SK-N-DZ (cell line): ENCODE data around the gene BCL11A. TPM values are rescaled to one million over a fixed set of nuclear protein-coding genes. Genes with fewer than 3 reads are reported as not detected.

Experiments used
- DNase-seq: peaks from one replicate; pipeline ENCODE4 v3.0.0-alpha.2; 2015; ENCODE audit warnings: low spot score
- polyA plus RNA-seq, 2 experiments: library from polyadenylated mRNA; depleted of rRNA; stranded (reverse); fragments of >200 nt; gene quantifications; 2 replicates each; pipeline ENCODE4 v1.2.3, GENCODE V29; 2014

Gene BCL11A
- polyA plus RNA-seq (2014; cell fraction: cytosol; rRNA removed), result 12.0 and 17.2 TPM in 2 replicates
- 20.7 and 24.1 TPM in 2 replicates for polyA plus RNA-seq (2014; cell fraction: nucleus; rRNA removed)

GRCh38 chr2:60553495-60554073, at the start of gene BCL11A:
BCL11A (minus strand) TSS chr2:60553654; CDS start chr2:60553270, 384 bp downstream.
- DNase-seq, result peak; percentile 98

GRCh38 chr2:60602828-60603532, 49.5 kb upstream of the BCL11A start:
- DNase-seq, result no peak

GRCh38 chr2:60602388-60602787, 48.9 kb upstream of the BCL11A start:
- no peak for DNase-seq

- no peak for DNase-seq
These were observed 44.8 kb upstream of the BCL11A start for GRCh38 chr2:60598271-60598670.

GRCh38 chr2:60597346-60597745, 43.9 kb upstream of the BCL11A start:
- no peak for DNase-seq

GRCh38 chr2:60596411-60596810, 43.0 kb upstream of the BCL11A start:
- DNase-seq, result no peak

- DNase-seq, result no peak
These were observed 42.5 kb upstream of the BCL11A start for GRCh38 chr2:60595953-60596352.

- no peak for DNase-seq
These were observed 35.6 kb upstream of the BCL11A start for GRCh38 chr2:60589104-60589503.

GRCh38 chr2:60586081-60586480, 32.6 kb upstream of the BCL11A start:
- no peak for DNase-seq

GRCh38 chr2:60585276-60585675, 31.8 kb upstream of the BCL11A start:
- DNase-seq, result no peak

- no peak for DNase-seq
These were observed 30.1 kb upstream of the BCL11A start for GRCh38 chr2:60583604-60584003.

GRCh38 chr2:60581433-60582282, 28.2 kb upstream of the BCL11A start:
- peak; percentile 60 for DNase-seq

- no peak for DNase-seq
These were observed 24.3 kb upstream of the BCL11A start for GRCh38 chr2:60577682-60578283.

- DNase-seq, result no peak
These were observed 19.8 kb upstream of the BCL11A start for GRCh38 chr2:60573251-60573650.

GRCh38 chr2:60570251-60570650, 16.8 kb upstream of the BCL11A start:
- no peak for DNase-seq

- no peak for DNase-seq
These were observed 16.2 kb upstream of the BCL11A start for GRCh38 chr2:60569680-60570111.

- peak; percentile 57 for DNase-seq
These were observed 14.7 kb upstream of the BCL11A start for GRCh38 chr2:60567919-60568768.

- DNase-seq, result peak; percentile 54
These were observed 13.6 kb upstream of the BCL11A start for GRCh38 chr2:60567096-60567495.

- peak; percentile 23 for DNase-seq
These were observed 12.0 kb upstream of the BCL11A start for GRCh38 chr2:60565472-60565871.

- peak; percentile 20 for DNase-seq
These were observed 7.5 kb upstream of the BCL11A start for GRCh38 chr2:60560734-60561644.
